CD4-positive, alpha-beta T cell treated with Interleukin-17A for 1 hour (primary cell): ENCODE measurements around the gene ZBTB12.
"Not testable (repeated sequence)": the region's sequence is repeated elsewhere in the genome, so short reads cannot be mapped to it uniquely, and the experiment has no call there.

Experiments used
- DNase-seq: peaks from one replicate; pipeline ENCODE4 v3.0.0-alpha.2; 2020

Gene ZBTB12

DNA sequence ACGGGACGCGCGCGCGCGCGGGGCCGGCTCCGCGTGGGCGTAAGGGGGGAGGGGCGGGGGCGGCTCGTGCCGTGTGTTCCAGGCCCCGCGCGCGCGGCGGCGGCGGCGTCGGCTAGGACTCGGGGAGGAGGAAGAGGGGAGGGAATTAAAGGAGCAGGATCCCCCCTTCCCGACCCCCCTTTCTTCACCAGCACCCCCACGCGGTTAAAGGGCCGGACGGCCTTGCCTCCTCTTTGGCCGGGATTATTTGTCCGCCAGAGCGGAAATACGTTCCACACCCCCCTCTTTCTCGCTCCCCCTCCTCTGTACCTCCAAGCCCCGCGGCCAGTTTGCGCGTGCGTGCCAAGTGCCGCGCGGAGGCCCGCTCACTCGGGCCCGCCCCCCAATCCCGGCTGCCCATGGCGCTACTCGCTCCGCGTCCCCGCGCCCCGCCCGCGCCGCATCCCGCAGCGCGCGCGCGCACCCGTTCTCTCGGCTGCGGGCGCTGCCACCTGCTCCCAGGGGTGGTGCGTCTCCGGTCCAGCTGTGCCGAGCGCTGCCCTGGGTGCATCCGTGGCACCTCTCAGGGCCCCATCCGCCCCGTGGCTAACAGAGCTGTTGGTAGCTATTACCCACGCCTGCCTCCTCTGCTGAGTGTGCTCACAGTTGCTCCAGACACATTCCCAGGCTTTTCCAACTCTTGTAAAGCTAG lies at the start of gene ZBTB12:
TSS of gene ZBTB12 (minus strand) at position 134 of the 691 bp plus-strand sequence. CDS start 781 bp downstream, outside the sequence.
- peak; percentile 91 for DNase-seq

- DNase-seq, result no peak
These were observed 48.2 kb upstream of the ZBTB12 start for GRCh38 chr6:31949926-31950548.

DNA sequence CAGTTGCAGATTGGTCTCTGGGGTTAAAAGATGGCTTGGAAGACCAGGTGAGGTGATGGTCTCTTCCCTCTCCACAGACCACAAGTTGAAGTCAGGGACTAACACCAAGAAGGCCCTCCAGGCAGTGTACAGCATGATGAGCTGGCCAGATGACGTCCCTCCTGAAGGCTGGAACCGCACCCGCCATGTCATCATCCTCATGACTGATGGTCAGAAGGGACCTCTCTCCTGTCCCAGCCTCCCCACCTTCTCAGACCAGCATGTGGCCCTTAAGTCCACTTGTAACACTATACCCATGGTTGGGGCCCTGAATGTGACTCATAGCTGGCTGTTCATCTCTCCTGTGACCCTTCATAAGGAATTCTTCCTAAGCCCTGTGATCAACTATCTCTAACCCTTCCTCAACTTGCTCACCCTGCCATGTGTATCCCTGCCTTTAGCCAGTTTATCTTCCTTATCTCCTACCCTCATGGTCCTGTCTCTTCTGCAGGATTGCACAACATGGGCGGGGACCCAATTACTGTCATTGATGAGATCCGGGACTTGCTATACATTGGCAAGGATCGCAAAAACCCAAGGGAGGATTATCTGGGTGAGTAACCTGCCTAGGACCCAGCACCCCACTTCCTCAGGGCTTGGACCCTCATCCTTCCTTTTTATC lies 47.0 kb upstream of the ZBTB12 start:
- DNase-seq, result no peak

DNA sequence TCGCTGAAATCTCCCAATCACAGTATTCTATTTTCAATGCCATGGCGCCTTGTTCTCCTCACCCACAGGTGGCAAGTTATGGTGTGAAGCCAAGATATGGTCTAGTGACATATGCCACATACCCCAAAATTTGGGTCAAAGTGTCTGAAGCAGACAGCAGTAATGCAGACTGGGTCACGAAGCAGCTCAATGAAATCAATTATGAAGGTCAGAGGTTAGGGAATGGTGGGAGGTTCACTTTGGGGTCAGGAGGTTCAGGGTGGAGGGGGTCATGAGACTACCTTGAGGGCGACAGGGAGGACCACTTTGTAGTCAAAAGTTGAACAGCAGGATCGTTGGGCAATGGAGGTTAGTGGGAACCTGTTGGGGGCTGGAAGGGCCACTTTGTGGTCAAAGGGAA lies 46.4 kb upstream of the ZBTB12 start:
- no peak for DNase-seq

DNA sequence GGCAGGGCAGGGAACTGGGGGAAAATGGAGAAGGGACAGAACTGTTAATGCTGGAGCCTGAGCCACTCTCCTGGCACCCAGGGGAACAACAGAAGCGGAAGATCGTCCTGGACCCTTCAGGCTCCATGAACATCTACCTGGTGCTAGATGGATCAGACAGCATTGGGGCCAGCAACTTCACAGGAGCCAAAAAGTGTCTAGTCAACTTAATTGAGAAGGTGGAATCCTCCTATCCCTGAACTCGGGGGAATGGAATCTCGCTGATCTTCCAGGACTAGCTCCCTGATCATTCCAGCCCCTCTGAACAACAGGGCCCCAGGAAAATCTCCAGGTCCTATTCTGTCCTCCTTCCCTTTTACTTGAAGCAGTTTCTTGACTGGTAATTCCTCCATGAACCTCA lies 46.0 kb upstream of the ZBTB12 start:
- DNase-seq, result no peak

- no peak for DNase-seq
These were observed 45.3 kb upstream of the ZBTB12 start for GRCh38 chr6:31947070-31947675.

GRCh38 chr6:31946370-31946885 lies 44.5 kb upstream of the ZBTB12 start:
- DNase-seq, result no peak

- no peak for DNase-seq
These were observed 43.9 kb upstream of the ZBTB12 start, which contains the start of gene CFB for GRCh38 chr6:31945507-31946369. CFB (plus strand) TSS chr6:31946095; CDS start chr6:31946222, 127 bp downstream.

GRCh38 chr6:31945154-31945506 lies 43.2 kb upstream of the ZBTB12 start:
- DNase-seq, result no peak

DNA sequence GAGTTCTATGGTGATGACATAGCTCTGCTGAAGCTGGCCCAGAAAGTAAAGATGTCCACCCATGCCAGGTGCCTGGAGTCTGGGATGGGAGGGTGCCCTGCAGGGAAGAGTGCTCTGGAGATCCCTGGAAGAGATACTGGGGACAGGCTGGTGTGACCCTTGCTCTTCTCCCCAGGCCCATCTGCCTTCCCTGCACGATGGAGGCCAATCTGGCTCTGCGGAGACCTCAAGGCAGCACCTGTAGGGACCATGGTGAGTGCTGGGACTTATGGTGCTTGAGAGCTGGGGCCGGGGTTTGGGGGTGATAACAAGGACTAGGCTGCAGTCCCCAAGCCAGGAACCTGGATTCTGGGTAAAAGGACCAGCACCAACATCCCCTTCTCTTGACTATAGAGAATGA lies 41.9 kb upstream of the ZBTB12 start:
- no peak for DNase-seq

DNA sequence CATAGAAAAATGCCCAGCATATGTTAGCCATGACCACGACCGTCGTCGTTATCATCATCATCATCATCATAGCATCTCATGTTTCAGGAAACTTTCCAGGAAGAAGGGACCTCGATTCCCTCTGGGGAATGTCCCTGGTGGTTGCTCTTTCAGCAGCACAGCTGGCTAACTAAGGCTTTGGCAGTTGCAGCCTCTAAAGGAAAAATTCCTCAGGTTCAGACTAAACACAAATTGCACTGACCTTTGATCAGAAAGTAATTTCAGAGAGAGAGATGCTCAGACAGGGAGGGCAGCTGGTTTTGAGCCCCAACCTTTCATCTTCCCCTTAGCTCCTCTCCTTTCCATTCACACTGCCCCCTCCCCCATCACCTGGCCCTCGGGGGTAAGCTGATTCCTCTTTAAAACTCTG lies 38.4 kb upstream of the ZBTB12 start:
- DNase-seq, result no peak

DNA sequence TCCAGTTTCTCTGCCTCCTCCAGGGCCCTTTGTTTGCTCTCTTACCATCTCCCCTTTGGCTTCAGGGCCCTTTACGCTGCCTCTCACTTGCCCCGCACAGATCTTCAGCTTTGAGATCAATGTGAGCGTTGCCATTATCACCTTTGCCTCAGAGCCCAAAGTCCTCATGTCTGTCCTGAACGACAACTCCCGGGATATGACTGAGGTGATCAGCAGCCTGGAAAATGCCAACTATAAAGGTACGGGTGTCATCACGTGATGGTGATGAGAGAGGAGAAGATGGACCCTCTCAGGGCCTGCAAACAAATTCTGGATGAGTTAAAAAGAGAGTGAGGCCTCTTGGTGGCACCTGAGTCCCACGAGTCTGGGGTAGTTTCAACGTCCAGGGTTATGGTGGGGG lies 33.9 kb upstream of the ZBTB12 start:
- DNase-seq, result no peak

DNA sequence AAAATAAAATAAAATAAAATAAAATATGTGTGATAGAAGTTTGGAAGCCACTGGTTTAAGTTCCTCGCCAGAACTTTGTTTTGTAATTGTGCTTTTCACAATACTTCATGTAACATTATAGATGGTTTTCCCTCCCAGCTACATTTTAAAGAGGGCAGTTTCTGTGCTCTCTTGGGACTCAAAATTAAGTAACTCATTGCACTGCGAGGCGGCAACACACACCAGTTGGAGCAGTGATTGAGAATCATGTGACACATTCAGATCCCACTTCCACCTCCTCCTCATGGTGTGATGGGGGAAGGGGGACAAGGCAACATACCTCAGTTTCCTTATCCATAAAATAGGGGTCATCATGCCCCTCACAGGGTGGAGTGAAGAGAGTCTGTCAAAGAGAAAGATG lies 33.1 kb upstream of the ZBTB12 start:
- no peak for DNase-seq

DNA sequence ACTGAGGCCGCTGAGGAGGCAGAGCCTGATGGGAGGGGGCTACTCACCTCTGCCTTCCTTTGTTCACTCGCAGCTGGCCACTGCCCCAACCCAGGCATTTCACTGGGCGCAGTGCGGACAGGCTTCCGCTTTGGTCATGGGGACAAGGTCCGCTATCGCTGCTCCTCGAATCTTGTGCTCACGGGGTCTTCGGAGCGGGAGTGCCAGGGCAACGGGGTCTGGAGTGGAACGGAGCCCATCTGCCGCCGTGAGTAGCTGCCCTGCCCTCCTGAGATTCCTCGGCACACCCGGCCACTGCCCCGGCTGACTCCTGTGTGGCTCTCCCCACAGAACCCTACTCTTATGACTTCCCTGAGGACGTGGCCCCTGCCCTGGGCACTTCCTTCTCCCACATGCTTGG lies 31.7 kb upstream of the ZBTB12 start:
- DNase-seq, result no peak

GRCh38 chr6:31932137-31932536 lies 30.3 kb upstream of the ZBTB12 start:
- DNase-seq, result not testable (repeated sequence)

GRCh38 chr6:31930962-31931361 lies 29.1 kb upstream of the ZBTB12 start:
- no peak for DNase-seq

DNA sequence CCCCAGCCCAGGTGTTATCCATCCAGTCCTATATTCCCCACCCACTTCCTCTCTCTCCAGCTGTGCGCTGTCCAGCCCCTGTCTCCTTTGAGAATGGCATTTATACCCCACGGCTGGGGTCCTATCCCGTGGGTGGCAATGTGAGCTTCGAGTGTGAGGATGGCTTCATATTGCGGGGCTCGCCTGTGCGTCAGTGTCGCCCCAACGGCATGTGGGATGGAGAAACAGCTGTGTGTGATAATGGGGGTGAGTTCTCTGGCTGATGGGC lies 26.7 kb upstream of the ZBTB12 start:
- no peak for DNase-seq

DNA sequence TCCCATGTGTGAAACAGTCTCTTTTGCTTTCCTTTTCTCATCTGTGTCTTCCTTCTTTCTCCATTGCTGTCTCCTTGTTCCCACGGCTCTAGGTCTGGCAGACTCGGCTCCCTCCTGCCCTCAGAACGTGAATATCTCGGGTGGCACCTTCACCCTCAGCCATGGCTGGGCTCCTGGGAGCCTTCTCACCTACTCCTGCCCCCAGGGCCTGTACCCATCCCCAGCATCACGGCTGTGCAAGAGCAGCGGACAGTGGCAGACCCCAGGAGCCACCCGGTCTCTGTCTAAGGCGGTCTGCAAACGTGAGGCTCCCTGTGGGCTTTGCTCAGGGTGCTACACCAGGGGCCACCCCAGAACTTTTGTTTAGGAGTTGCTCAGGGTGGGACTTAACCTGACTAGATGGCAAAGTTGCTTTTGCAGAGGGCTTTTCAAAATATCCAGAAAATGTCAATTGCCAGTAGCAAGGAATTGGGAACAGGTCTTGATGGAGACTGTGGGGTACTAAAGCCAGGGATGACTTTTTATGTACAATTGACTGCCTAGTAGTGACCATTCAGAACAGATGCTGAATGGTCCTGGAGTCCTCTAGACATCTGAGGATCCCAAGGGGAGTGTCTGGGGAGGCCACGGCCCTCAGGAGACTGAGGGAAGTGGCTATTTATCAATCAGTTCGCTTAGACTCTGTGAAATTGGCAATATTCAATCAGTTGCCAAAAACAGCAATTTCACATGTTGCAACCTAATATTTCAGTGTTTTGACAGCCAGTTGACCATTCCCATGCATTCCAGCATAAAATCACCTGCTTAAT lies 26.2 kb upstream of the ZBTB12 start:
- no peak for DNase-seq

DNA sequence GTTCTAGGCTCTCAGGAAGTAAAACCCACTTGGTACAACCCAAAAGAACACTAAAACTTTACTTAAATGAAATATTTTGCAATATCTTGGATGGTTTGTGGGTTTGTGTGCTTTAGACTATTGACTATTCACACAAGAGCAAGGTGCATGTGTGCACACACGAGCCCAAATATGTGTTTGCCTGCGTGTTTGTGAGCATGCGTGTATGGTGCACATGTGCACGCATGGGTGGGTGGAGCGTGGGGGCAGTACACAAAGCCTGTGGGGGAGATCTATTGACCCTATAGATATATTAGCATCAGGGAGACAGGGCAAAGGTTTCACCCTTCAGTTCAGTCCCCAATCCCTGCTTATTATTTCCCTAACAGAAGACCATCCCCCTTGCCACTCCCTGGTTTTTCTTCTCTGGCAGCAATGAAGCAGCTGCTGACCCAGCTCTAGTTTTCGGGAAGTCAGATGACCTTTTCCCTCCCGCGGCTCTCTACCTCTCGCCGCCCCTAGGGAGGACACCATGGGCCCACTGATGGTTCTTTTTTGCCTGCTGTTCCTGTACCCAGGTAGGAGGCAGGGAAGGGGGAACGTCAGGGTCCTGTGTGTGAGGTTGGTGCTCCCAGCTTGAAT lies 25.5 kb upstream of the ZBTB12 start, which contains the start of gene C2:
TSS of gene C2 (plus strand) at position 476 of the 621 bp plus-strand sequence. CDS start at position 512, 36 bp downstream.
- DNase-seq, result no peak

DNA sequence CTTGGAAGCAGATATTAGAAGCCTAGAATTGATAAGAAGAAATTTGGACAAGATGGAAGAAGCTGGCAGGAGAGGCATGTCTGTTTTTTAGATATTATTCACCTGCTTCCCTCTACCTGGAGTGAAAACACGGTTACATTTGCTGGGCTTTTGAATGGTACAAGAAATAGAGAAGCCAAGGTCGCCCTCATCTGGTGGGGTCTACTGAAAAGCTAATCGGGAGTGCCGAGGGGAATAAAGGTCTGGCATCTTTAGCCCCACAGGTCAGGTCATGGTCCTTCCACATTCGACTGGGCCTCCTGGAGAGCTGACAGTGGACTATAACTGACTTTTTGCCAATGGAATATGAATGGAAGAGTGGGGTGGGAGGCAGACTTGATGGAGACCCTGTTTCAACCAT lies 21.1 kb upstream of the ZBTB12 start:
- peak; percentile 36 for DNase-seq

- no peak for DNase-seq
These were observed 18.9 kb upstream of the ZBTB12 start for GRCh38 chr6:31920811-31921210.
